ENCODE data around the gene EOGT. TPM values are rescaled to one million over a fixed set of nuclear protein-coding genes. Genes with fewer than 3 reads are reported as not detected.

Gene EOGT
- total RNA-seq, 1 experiment from 2014 or later: 5.4 TPM

GRCh38 chr3:69009559-69010410, 3.7 kb downstream of the EOGT start:
- no peak for DNase-seq (ENCODE audit: low spot score)

- DNase-seq (ENCODE audit: low spot score): no peak
Observed at GRCh38 chr3:69008980-69009379, 4.5 kb downstream of the EOGT start.

DNA sequence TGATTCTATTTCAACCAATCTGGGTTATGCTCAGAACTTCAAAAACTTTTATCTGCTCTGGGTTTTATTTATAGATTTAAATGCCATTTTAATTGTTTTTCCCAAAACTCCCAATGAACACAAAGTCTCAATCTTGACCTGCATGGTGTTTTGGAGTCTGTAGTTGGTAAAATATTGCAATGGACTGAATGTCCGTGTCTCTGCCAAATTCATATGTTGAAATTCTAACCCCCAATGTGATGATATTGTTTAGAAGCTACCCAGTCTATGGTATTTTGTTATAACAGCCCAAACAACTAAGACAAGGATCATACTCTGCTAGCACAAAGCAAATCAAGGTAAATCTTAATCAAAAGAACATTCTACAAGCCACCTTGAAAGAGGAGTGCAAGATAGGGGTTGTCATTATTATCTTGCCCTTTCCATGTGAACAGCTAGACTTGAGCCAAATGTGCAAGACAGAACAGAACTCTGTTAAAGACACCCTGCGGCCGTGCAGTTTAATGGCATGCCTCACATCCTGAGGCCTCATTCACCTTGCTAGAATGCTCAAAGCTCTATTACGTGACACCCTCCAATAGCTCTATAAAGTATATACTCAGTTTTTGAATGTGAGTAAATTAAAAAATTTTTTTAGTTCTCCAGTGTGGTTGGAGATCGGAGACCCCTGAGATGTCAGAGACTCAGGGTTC, 7.5 kb downstream of the EOGT start:
- DNase-seq (ENCODE audit: low spot score): no peak

DNA sequence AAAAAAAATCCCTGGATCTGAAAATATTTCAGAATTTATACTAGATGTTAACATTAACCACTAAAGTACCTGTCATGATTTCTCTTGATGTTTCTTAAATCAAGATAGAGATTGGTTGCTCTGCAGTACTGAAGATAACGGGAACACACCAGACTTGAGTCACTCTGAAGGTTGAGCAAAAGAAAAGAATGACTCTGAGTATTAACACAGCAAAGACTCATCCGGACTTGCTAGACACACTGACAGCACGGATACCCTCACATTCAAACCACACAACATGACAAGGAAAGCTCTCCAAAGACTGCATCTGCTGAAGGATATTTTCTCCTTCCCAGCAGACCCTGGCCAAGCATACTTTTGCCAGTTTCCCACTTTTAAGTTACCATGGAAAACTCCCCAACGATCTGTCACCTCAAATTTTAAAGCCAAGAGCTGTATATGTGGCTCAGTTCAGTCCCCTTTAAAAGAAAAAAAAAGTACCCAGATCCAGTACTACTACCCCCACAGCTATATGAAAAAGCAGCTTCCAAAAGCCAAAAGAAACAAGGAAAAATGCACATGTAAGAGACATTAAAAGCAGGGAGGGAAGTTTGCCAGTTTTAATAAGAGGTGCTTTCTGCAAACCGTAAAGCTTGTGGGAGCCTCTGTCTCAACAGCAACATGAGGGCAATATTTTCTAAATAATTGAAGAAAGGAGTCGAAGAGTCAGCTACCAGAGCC, 8.3 kb downstream of the EOGT start:
- no peak for DNase-seq (ENCODE audit: low spot score)

DNA sequence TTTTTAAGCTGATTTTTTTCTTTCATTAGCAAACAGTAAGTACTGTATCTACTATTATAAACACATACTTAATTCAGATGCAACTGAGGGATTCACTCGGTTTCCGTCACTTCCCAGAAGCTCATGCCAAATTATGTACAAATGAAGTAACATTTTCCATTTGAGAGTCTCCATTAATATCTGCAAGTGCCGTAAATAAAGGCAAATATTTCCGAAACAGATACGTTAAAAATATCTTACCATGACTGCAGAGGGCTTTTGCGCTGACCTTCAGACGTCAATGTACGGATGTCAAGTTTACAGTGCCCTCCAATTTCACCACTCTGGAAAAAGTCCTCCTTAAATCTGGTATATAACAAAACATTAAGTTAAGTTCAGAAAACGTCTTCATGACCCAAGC, 9.3 kb downstream of the EOGT start:
- DNase-seq (ENCODE audit: low spot score): no peak

- DNase-seq (ENCODE audit: low spot score): no peak
Observed at GRCh38 chr3:68999605-69000004, 13.9 kb downstream of the EOGT start.

DNA sequence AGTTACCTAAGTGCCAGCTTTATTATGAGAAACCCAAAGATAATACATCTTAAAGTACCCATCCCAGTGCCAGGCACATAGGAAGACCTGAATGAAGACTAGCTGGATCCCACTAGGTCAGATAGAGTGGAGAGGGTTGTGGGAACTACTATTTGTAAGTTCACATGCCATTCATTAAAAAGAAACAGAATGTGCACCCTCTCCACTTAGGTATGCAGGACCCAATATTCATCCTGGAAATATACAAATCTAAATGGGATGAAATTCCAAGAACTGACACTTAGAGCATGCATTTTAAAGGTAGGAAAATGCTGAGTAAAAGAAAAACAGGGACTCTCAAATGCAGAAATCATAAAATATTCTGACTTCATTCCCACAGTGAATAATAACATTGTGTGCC, 14.3 kb downstream of the EOGT start:
- no peak for DNase-seq (ENCODE audit: low spot score)

DNA sequence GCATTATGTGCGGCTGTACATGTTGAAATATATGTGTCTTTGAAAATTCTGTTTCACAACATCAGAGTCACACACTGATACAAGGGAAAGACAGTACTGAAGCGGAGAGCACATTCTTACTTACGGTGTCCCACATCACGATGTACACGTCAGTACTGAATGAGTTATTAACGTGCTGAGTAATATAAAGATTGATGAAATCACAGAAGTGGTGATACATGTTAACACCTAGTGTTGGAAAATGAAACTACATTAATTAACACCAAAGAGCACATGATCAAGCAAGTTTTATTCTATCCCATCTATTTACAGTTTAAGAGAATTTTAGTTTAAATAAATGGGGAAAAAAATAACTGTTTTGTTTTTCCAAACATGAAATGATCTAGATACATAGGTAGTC, 15.6 kb downstream of the EOGT start:
- DNase-seq (ENCODE audit: low spot score): no peak

DNA sequence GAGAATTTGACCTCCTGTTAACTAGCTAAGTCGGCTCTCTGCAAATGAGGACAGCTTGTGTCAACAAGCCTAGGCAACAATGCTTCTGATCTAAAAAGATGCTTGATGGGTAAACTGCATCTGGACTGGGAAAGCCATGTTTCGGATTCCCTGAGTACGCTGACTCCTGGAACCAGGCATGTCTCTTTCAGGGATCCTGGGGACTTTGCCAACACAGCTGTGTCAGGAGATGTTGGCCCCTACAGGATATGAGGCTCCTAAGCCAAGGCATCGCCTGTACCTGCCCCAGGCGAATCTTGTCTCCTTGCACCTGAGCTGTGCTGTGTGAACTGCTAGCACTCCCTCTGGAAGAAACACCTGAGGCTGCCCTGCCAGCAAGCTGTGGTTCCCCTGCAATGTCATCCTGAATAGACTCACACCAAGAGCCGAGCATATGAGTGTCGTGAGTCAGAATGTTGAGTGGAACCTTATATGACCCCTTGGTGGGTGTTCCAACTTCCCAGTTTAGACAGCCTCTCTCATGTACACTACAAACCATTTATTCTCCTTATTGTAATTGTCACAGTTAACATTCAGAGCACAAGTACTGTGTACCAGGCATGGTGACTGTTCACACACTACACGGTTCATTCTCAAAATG, 17.0 kb downstream of the EOGT start:
- DNase-seq (ENCODE audit: low spot score): no peak

DNA sequence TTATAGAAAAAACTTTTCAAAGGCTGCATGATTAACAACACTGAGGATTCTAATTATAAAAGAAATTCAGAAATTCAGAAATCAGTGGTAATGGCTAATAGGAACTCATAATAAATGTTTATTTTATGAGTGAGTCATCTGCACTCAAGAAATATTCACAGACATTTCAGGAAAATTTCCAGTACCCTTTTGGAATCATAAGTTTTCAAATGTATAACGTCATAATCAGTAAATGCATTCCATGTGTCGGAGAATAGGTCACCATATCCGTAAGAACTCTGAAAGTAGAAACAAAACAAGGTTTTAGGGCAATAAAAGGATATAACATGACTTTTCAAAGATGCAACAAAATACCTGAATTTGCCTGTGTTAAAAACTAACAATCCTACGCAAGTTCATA, 24.7 kb downstream of the EOGT start:
- no peak for DNase-seq (ENCODE audit: low spot score)

DNA sequence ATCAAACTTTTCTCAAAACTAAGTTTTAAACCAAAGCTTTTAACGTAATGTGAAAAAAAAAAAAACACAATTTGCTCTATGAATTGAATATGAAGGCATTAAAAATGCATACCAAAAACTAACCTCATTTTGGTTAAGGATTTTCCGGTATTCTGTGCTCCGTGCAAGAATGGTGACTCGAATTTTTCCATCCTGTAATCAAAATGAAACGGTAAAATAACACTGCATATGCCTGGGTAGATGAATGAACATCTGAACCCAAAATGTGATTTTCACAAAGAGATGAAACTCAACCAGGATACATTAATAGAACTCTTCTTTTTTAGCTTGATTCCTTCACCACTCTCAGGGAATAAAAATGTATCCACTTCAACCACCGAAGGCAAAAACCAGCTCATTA, 26.2 kb downstream of the EOGT start:
- DNase-seq (ENCODE audit: low spot score): no peak

DNA sequence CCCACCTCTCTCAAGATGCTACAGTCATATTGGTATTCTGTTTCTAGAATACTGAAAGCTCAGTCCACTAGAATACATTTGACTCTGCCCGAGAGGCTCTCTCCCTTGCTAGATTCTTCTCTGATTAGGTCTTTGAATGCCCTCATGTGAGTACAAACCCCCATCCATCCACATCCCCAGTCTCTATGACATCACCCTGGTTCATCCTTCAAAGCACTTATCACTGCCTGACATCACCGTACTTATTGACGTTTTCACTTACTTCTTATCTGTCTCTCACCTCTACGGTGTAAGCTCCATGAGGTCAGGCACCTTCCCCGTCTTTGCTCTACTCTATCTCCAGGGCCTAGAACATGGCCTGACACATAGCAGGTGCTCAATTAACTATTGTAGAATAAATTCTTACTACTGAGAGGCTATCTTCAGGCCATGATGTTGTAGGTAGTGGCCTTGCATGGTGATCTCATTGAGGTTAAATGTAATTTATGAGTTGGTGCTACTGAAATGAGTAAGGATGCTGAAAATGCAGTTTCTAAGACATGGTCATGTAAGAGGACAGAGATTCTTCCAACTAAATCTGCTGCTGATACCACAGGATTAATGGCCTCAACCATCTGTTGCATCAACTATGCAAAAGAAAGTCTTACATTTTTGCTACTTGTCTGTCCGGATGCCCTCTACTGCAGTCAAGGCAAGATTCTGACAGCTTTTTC, 26.8 kb downstream of the EOGT start:
- DNase-seq (ENCODE audit: low spot score): no peak

- no peak for DNase-seq (ENCODE audit: low spot score)
Observed at GRCh38 chr3:68985146-68985790, 28.2 kb downstream of the EOGT start.

DNA sequence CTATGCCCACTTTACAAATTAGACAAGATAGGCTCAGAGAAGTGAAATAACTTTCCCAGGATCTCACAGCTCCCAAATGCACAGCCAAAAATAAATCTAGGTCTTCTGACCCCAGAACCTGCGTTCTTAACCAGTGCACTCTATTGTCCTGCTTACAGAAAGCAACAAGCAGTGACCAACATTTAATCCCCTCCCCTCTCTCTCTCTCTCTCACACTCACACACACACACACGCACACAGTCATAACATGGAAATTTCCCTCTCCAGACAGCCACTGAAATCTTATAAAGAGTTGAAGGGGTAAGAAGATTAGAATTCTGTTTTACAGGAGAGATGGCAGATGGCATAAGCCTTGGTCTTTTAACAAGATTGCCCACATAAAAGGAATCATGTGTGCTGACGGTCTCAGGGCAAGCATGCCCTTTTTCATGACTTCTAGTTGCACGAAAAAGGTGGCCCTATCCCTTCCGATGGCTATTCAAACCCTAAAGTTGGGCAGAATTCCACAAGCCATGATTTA, 29.4 kb downstream of the EOGT start:
- no peak for DNase-seq (ENCODE audit: low spot score)

DNA sequence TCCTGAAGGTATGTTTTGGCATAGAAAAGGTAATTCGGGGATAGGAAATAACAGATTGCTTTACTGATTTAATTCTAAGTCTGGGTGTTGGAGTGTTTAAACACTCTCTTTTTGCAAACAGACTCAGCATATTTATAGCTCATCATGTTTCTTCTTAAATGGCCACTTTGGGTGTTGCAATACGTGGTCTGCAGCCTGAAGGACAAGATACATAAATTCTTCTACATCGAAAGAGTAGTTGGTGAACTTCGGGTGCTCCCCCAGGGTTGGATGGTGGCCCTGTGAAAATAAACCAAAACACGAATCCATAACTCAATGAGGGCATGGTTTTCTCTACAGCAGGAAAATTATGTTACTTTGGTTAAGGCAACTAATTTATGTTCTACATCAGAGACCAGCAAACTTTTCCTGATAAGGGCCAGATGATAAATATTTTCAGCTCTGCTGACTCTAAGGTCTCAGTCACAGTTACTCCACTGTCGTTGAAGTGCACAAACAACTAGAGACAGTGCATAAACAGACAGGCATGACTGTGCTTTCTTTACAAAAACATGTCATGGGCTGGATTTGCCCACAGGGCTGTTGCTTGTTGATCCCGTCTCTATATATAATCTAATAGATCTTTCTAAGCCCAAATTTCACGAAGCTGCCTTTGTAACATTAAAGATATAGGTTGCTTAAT, 35.9 kb downstream of the EOGT start:
- DNase-seq (ENCODE audit: low spot score): no peak

DNA sequence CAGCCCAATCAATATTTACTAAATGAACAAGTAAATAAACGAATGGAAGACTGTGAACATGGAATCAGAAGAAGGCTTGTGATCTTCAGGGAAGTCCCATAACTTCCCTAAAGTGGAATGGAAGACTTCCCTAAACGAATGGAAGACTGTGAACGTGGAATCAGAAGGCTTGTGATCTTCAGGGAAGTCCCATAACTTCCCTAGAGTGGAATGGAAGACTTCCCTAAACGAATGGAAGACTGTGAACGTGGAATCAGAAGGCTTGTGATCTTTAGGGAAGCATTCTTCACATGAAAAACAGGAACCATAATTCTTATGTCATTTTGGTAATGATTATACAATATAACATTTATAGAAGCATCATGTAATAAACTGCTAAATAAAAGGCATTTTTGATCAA, 38.8 kb downstream of the EOGT start:
- DNase-seq (ENCODE audit: low spot score): no peak

- no peak for DNase-seq (ENCODE audit: low spot score)
Observed at GRCh38 chr3:68973639-68974038, 39.8 kb downstream of the EOGT start.

DNA sequence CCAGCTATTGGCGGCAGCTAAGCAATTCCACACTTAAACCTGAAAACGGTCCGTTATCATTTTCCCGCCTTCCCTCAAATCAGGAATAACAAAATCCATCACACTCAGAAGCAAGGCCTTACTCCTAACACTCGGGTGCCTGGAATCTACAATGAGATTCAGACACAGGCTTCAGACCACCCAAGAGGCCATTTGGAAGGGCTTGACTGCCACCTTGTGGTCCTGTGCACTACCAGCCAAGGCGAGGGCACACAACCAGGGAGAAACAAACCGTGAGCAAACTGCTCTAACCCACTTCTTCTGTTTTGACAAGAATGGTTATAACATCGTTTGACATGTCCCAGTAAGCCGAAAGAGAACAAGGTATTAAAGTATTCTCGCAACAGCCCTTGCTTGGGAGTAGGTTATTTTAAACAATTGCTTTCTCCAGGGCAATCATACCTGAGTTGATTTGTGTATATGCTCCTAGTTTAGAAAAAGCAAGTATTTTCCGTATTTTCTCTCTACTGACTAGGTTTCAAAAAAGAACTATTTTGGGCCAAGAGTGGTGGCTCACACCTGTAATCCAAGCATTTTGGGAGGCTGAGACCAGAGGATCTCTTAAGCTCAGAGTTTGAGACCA, 41.0 kb downstream of the EOGT start:
- peak; percentile 61 for DNase-seq (ENCODE audit: low spot score)

GRCh38 chr3:68964694-68965093, 48.8 kb downstream of the EOGT start:
- DNase-seq (ENCODE audit: low spot score): no peak

DNA sequence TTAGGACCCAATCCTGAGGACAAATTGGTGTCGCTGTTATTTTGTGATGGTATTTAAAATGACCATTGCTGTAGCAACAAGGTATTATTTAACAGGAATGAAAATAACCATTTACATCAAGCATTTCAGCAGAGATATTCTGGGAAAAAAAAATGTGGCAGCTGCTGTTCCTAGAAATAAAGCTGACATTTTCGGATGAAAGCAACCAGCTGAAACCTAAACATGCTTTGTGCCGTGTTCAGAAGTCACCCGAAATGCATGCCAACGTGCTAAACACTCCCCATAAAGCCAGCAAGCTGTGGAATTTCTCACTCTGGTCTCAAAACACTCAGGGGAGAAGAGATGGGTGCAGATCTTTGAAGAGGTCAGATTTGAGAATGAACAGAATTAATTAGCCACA, 49.6 kb downstream of the EOGT start:
- DNase-seq (ENCODE audit: low spot score): no peak
